Endodermal cell (in vitro differentiated cells): ENCODE measurements around the gene OR4M1. TPM values are rescaled to one million over a fixed set of nuclear protein-coding genes. Genes with fewer than 3 reads are reported as not detected.
A peak's percentile ranks its signal among the peaks of the same experiment; 100 is the strongest.
"Not testable (repeated sequence)": the region's sequence is repeated elsewhere in the genome, so short reads cannot be mapped to it uniquely, and the experiment has no call there.

Source experiments
- DNase-seq: peaks from one replicate; pipeline ENCODE4 v3.0.0-alpha.2; 2017
- H3K27ac ChIP-seq: 2 replicates; pipeline ENCODE4 v1.5.1; 2013; ENCODE audit warnings: mild to moderate bottlenecking, low read depth, low read length, moderate library complexity
- H3K27me3 ChIP-seq: 2 replicates; pipeline ENCODE4 v1.6.1; 2013; ENCODE audit warnings: mild to moderate bottlenecking, low read length, moderate library complexity; ENCODE audit not compliant: insufficient read depth, control insufficient read depth, poor library complexity, severe bottlenecking
- H3K36me3 ChIP-seq: 2 replicates; pipeline ENCODE4 v1.7.0; 2013; ENCODE audit warnings: mild to moderate bottlenecking, low read length, moderate library complexity; ENCODE audit not compliant: control insufficient read depth, insufficient read depth
- H3K4me1 ChIP-seq: one replicate; pipeline ENCODE4 v1.7.0; 2013; ENCODE audit warnings: low read length; ENCODE audit not compliant: control insufficient read depth, insufficient read depth
- H3K4me3 ChIP-seq: 2 replicates; pipeline ENCODE4 v1.5.1; 2013; ENCODE audit warnings: mild to moderate bottlenecking, low read length, moderate library complexity
- H3K9ac ChIP-seq: 2 replicates; pipeline ENCODE4 v1.6.1; 2013; ENCODE audit warnings: mild to moderate bottlenecking, low read length, moderate library complexity; ENCODE audit not compliant: poor library complexity, severe bottlenecking; ENCODE audit errors: extremely low read depth
- H3K9me3 ChIP-seq: 2 replicates; pipeline ENCODE4 v1.6.1; 2013; ENCODE audit warnings: mild to moderate bottlenecking, low read length, moderate library complexity; ENCODE audit not compliant: control insufficient read depth
- H3K27ac Mint-ChIP-seq: 2 replicates; pipeline ENCODE4 v1.8.0; 2020; ENCODE audit warnings: mixed read lengths
- H3K27me3 Mint-ChIP-seq: 2 replicates; pipeline ENCODE4 v1.8.0; 2021; ENCODE audit warnings: mild to moderate bottlenecking, mixed read lengths; ENCODE audit not compliant: insufficient read depth
- H3K36me3 Mint-ChIP-seq: 2 replicates; pipeline ENCODE4 v1.8.0; 2020; ENCODE audit warnings: low read depth, mixed read lengths
- H3K4me1 Mint-ChIP-seq: 2 replicates; pipeline ENCODE4 v1.8.0; 2020; ENCODE audit warnings: mixed read lengths
- H3K4me3 Mint-ChIP-seq: 2 replicates; pipeline ENCODE4 v1.8.0; 2020; ENCODE audit warnings: mild to moderate bottlenecking, moderate library complexity, mixed read lengths
- H3K9me3 Mint-ChIP-seq: 2 replicates; pipeline ENCODE4 v1.8.0; 2020; ENCODE audit warnings: mild to moderate bottlenecking, mixed read lengths
- CTCF ChIP-seq: fragments of 200-600 bp; sonication (generic); conservative IDR thresholded peaks from 2 replicates; pipeline ENCODE4 v1.5.0; 2021; ENCODE audit warnings: antibody characterized with exemption, mild to moderate bottlenecking
- WGBS, 2 experiments: methylation state at CpG; one replicate each; pipeline versions ENCODE4 v1.1.5 to v1.1.7; 2013; ENCODE audit warnings: missing lambda C conversion rate in 2 of 2, mixed read lengths in 1 of 2; ENCODE audit not compliant: insufficient coverage in 1 of 2, insufficient read length in 1 of 2; 5-methylcytosine and 5-hydroxymethylcytosine counted together
- total RNA-seq, 2 donors: library from RNA; stranded (reverse); fragmentation: NEBNext Ultra II Directional in 1 of 2; extraction: Animal tissue kit (Norgen Biotek cat#: 25700) in 1 of 2; gene quantifications; 2 replicates in 1 of 2; 3 replicates in 1 of 2; pipeline ENCODE4 v1.2.1, GENCODE V29; 2021

Gene OR4M1
- total RNA-seq, 2 donors from 2014 or later: not detected

GRCh38 chr14:19823178-19823577 lies 49.9 kb downstream of the OR4M1 start:
- Histone ChIP-seq H3K9me3 (peaks cover 69% of the 10 kb centered on the region), H3K27ac (no peak overlapping the region)

GRCh38 chr14:19823765-19824164 lies 50.5 kb downstream of the OR4M1 start:
- Histone ChIP-seq H3K4me1 (no peaks in the 10 kb centered on the region), H3K36me3 (no peaks in the 10 kb centered on the region), H3K27me3 (no peaks in the 10 kb centered on the region), H3K4me3 (peak overlapping the region; percentile 29), H3K9ac (no peak overlapping the region), H3K9me3 (peaks cover 75% of the 10 kb centered on the region), H3K27ac (no peak overlapping the region)
- Mint-ChIP-seq H3K27me3 (no peaks in the 10 kb centered on the region), H3K27ac (no peak overlapping the region), H3K9me3 (peaks cover 6% of the 10 kb centered on the region), H3K4me3 (no peak overlapping the region), H3K36me3 (peaks cover 5% of the 10 kb centered on the region), H3K4me1 (no peaks in the 10 kb centered on the region)
- no peak for DNase-seq
- no peak for TF ChIP-seq CTCF
- 0% methylated on average over 1 of the region's 1 CpG; no CpG with 5 or more reads in 1 of the 2 experiments for WGBS, 2 experiments

More at GRCh38 chr14:19823178-19823577, 49.9 kb downstream of the OR4M1 start:
- Histone ChIP-seq H3K36me3 (no peaks in the 10 kb centered on the region), H3K4me3 (no peak overlapping the region), H3K27me3 (no peaks in the 10 kb centered on the region), H3K9ac (no peak overlapping the region), H3K4me1 (no peaks in the 10 kb centered on the region)
- Mint-ChIP-seq H3K36me3 (peaks cover 5% of the 10 kb centered on the region), H3K27ac (no peak overlapping the region), H3K9me3 (peaks cover 6% of the 10 kb centered on the region), H3K27me3 (no peaks in the 10 kb centered on the region), H3K4me1 (no peaks in the 10 kb centered on the region), H3K4me3 (no peak overlapping the region)
- no peak for DNase-seq
- no peak for TF ChIP-seq CTCF
- WGBS, 2 experiments: 42% methylated on average over 1 of the region's 1 CpG; no CpG with 5 or more reads in 1 of the 2 experiments

- H3K9me3 ChIP-seq: peaks cover 79% of the 10 kb centered on the region
Observed at GRCh38 chr14:19827626-19828244, 54.4 kb downstream of the OR4M1 start.

More at GRCh38 chr14:19827626-19828244, 54.4 kb downstream of the OR4M1 start:
- not testable (repeated sequence) for H3K27me3 Mint-ChIP-seq, H3K4me3 Mint-ChIP-seq, H3K4me1 ChIP-seq, H3K9ac ChIP-seq, H3K27me3 ChIP-seq, DNase-seq, H3K27ac Mint-ChIP-seq, H3K36me3 Mint-ChIP-seq, H3K4me1 Mint-ChIP-seq, H3K36me3 ChIP-seq, H3K27ac ChIP-seq
- 64 to 76% methylated on average over 6 to 12 of the region's 12 CpGs for WGBS, 2 experiments
- H3K4me3 ChIP-seq: peak overlapping the region; percentile 23
- peaks cover 33% of the 10 kb centered on the region for H3K9me3 Mint-ChIP-seq
